T-helper 1 cell treated with Interleukin-12 subunit alpha and Interleukin-12 subunit beta and Interleukin-4 antibody, amounts not matched to agents 30 μg/mL and 1 μg/mL, for 36 hours (primary cell): ENCODE results near the gene SMIM9.
"Not testable (repeated sequence)": the region's sequence is repeated elsewhere in the genome, so short reads cannot be mapped to it uniquely, and the experiment has no call there.

Experiments
- H3K27ac Mint-ChIP-seq: one replicate; pipeline ENCODE4 v1.8.0; 2021; ENCODE audit warnings: mild to moderate bottlenecking, mixed read lengths
- H3K27me3 Mint-ChIP-seq: one replicate; pipeline ENCODE4 v1.8.0; 2021; ENCODE audit warnings: low read depth, mixed read lengths
- H3K36me3 Mint-ChIP-seq: one replicate; pipeline ENCODE4 v1.8.0; 2021; ENCODE audit warnings: low read depth, mixed read lengths
- H3K4me1 Mint-ChIP-seq: one replicate; pipeline ENCODE4 v1.8.0; 2021; ENCODE audit warnings: low read depth, mixed read lengths
- H3K4me3 Mint-ChIP-seq: one replicate; pipeline ENCODE4 v1.8.0; 2021; ENCODE audit warnings: mild to moderate bottlenecking, moderate library complexity, mixed read lengths
- H3K9me3 Mint-ChIP-seq: one replicate; pipeline ENCODE4 v1.8.0; 2021; ENCODE audit warnings: mixed read lengths

The SMIM9 gene

DNA sequence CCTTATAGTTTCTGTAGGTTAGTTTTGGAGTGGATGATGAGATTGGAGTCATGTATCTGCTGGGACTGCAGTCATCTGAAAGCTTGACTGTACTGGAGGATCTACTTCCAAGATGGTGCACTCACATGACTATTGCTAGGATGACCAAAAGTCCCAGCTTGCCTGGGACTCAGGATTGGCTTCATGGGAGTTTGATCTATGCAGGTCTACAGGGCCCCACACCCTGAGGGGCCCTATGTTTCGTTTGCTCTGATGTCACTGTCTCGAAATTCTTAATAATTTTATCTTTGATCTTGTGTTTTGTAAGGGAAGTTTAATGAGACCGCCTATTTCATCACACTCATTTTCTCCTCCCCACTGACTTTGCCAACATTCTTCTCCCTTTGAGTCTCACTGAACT lies at the start of gene SMIM9:
Gene SMIM9, minus strand, starts transcription at position 101 of the 400 bp plus-strand sequence. CDS start 3,806 bp downstream, outside the sequence.
- Mint-ChIP-seq H3K4me3 (no peak within 1 kb of the TSS), H3K9me3 (no peaks in the 10 kb centered on the region), H3K36me3 (no peaks in the 10 kb centered on the region), H3K27ac (no peak within 1 kb of the TSS), H3K27me3 (no peaks in the 10 kb centered on the region), H3K4me1 (peaks cover 13% of the 10 kb centered on the region)

GRCh38 chrX:154884069-154884468 lies 49.6 kb upstream of the SMIM9 start:
- not testable (repeated sequence) for H3K9me3 Mint-ChIP-seq, H3K4me3 Mint-ChIP-seq, H3K36me3 Mint-ChIP-seq, H3K27me3 Mint-ChIP-seq, H3K4me1 Mint-ChIP-seq, H3K27ac Mint-ChIP-seq

GRCh38 chrX:154873329-154873728 lies 38.9 kb upstream of the SMIM9 start:
- Mint-ChIP-seq H3K27me3 (peaks cover 3% of the 10 kb centered on the region), H3K36me3 (no peaks in the 10 kb centered on the region), H3K4me1 (no peaks in the 10 kb centered on the region), H3K27ac (no peak overlapping the region), H3K4me3 (no peak overlapping the region), H3K9me3 (peaks cover 17% of the 10 kb centered on the region)

GRCh38 chrX:154868522-154868921 lies 34.1 kb upstream of the SMIM9 start:
- H3K9me3 Mint-ChIP-seq, result peaks cover 43% of the 10 kb centered on the region
- not testable (repeated sequence) for H3K27ac Mint-ChIP-seq, H3K4me1 Mint-ChIP-seq, H3K27me3 Mint-ChIP-seq, H3K36me3 Mint-ChIP-seq, H3K4me3 Mint-ChIP-seq

DNA sequence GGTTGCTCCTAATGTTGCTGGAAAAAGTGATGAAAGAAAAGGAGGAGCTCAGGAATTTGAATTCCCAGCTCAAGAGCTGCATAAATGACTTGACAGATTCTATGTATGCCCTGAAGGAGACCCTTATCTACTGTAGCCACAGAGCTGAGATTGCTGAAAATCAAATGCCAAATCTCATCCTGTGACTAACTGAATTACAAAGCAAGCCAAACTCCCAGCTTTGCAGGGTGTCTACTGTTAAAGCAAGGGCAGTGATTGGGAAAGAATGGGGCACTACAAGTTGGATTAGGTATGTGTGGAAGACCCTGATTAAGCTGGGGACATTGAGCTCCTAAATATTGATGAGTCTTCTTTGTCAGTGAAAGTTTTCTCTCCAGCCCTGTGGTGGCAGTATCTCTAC lies 20.8 kb upstream of the SMIM9 start:
- Mint-ChIP-seq H3K27ac (no peak overlapping the region), H3K9me3 (no peaks in the 10 kb centered on the region), H3K4me1 (no peaks in the 10 kb centered on the region)

DNA sequence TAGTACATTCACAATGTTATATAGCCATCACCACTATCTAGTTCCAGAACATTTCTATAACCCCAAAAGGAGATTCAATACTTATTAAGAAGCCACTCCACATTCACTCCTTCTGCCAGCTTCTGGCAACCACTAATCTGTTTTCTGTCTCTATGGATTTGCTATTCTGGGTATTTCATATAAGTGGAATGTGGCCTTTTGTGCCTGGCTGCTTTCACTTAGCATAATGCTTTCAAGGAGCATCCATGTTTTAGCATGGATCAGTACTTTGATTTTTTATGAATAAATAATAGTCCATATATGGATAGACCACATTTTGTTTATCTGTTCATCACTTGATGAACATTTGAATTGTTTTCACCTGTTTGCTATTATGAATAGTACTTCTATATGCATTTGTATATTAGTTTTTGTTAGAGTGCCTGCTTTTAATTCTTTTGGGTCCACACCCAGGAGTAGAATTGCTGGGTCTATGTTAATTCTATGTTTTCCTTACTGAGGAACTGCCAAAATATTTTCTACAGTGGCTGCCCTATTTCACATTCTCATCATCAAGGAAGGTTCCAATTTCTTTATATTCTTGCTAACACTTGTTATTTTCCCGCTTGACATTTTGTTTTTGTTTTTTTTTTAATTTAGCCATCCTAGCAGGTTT lies 16.6 kb upstream of the SMIM9 start:
- Mint-ChIP-seq H3K36me3 (peaks cover 5% of the 10 kb centered on the region), H3K9me3 (no peaks in the 10 kb centered on the region), H3K4me1 (no peaks in the 10 kb centered on the region), H3K4me3 (no peak overlapping the region), H3K27ac (no peak overlapping the region), H3K27me3 (peaks cover under 1% of the 10 kb centered on the region)

More for the DNA sequence above, 20.8 kb upstream of the SMIM9 start:
- Mint-ChIP-seq H3K36me3 (peaks cover 20% of the 10 kb centered on the region), H3K4me3 (no peak overlapping the region), H3K27me3 (no peaks in the 10 kb centered on the region)

GRCh38 chrX:154840856-154841255 lies 6.4 kb upstream of the SMIM9 start:
- H3K27ac Mint-ChIP-seq, result no peak overlapping the region
- peaks cover 4% of the 10 kb centered on the region for H3K27me3 Mint-ChIP-seq
- H3K4me1 Mint-ChIP-seq, result peaks cover 7% of the 10 kb centered on the region
- H3K9me3 Mint-ChIP-seq, result no peaks in the 10 kb centered on the region
- H3K4me3 Mint-ChIP-seq, result no peak overlapping the region
- no peaks in the 10 kb centered on the region for H3K36me3 Mint-ChIP-seq

DNA sequence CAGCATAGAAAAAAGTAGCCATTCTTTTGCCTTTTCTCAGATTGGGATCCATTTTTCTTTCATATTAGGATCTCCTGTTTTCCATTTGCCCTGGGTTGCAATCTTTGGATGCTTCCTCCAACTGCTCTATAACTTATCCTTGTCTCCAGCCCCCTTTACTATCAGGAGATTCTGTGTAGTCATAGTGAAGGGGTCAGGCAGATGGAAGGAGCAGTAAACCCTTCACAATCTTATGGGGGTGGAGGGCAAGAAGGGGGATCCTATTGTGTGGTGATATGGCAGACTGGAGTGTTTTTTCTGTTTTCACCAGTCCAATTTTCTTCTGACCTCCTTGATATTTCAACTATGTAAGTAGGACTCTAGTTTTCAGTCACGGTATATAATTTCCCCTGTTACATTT lies 1.7 kb upstream of the SMIM9 start:
- Mint-ChIP-seq H3K36me3 (no peaks in the 10 kb centered on the region), H3K9me3 (no peaks in the 10 kb centered on the region), H3K27me3 (no peaks in the 10 kb centered on the region), H3K4me1 (peaks cover 7% of the 10 kb centered on the region), H3K27ac (no peak overlapping the region), H3K4me3 (no peak overlapping the region)

GRCh38 chrX:154833746-154834274 lies 652 bp downstream of the SMIM9 start:
- no peaks in the 10 kb centered on the region for H3K9me3 Mint-ChIP-seq
- H3K27ac Mint-ChIP-seq, result no peak overlapping the region
- peaks cover 18% of the 10 kb centered on the region for H3K4me1 Mint-ChIP-seq
- H3K4me3 Mint-ChIP-seq, result no peak overlapping the region
- H3K27me3 Mint-ChIP-seq, result no peaks in the 10 kb centered on the region
- no peaks in the 10 kb centered on the region for H3K36me3 Mint-ChIP-seq

DNA sequence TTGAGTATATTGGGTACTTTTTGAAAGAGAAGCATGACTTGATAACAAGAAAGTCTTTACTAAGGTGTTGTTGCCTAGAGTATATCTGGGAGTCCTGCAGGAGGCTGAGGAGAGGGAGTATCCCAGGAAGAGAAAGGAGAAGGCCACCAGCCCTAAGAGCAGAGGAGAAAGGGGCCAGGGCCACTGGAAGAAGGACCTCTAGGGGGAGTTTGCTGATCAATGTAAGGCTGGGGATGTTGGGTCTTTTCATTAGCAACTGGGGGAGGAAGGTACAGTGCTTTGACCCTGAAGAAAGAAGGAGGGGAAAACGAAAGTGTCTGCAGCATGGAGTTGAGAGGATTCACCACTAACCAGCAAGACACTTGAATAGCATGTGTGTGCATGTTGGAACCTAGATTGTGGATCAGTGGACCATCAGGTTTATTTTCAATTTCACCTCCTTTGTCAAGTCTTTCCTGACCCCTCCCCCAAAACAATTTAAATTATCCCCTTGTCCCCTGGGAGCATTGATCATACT lies 4.5 kb downstream of the SMIM9 start:
- Mint-ChIP-seq H3K36me3 (no peaks in the 10 kb centered on the region), H3K9me3 (no peaks in the 10 kb centered on the region), H3K4me3 (no peak overlapping the region), H3K27me3 (no peaks in the 10 kb centered on the region), H3K4me1 (peaks cover 27% of the 10 kb centered on the region), H3K27ac (peak overlapping the region; percentile 26)

- no peaks in the 10 kb centered on the region for H3K36me3 Mint-ChIP-seq
- no peak overlapping the region for H3K27ac Mint-ChIP-seq
- H3K4me1 Mint-ChIP-seq, result peaks cover 27% of the 10 kb centered on the region
- no peaks in the 10 kb centered on the region for H3K27me3 Mint-ChIP-seq
- no peak overlapping the region for H3K4me3 Mint-ChIP-seq
- H3K9me3 Mint-ChIP-seq, result no peaks in the 10 kb centered on the region
Measured at GRCh38 chrX:154829134-154829533, 5.3 kb downstream of the SMIM9 start.

DNA sequence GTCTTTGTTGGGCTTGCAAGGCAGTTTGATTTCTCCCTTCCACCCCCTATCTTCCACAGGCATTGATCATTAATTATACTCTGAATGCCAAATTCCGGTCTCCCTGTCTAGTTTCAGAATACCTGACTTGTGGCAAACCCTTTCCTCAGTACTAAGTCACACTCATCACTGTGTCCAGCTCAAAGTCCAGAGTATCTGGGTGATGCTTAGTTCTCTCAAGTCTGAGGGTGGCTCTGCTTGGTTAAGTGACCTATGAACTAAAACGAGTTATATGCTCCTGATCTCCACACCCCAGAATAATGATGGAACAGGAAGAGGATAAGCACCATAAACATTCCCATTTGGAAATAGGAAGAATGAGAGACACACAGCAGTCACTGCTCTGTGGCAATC lies 6.5 kb downstream of the SMIM9 start:
- peak overlapping the region; percentile 81 for H3K27ac Mint-ChIP-seq
- no peak overlapping the region for H3K4me3 Mint-ChIP-seq
- peaks cover 27% of the 10 kb centered on the region for H3K4me1 Mint-ChIP-seq
- H3K9me3 Mint-ChIP-seq, result no peaks in the 10 kb centered on the region
- H3K36me3 Mint-ChIP-seq, result no peaks in the 10 kb centered on the region
- H3K27me3 Mint-ChIP-seq, result no peaks in the 10 kb centered on the region

DNA sequence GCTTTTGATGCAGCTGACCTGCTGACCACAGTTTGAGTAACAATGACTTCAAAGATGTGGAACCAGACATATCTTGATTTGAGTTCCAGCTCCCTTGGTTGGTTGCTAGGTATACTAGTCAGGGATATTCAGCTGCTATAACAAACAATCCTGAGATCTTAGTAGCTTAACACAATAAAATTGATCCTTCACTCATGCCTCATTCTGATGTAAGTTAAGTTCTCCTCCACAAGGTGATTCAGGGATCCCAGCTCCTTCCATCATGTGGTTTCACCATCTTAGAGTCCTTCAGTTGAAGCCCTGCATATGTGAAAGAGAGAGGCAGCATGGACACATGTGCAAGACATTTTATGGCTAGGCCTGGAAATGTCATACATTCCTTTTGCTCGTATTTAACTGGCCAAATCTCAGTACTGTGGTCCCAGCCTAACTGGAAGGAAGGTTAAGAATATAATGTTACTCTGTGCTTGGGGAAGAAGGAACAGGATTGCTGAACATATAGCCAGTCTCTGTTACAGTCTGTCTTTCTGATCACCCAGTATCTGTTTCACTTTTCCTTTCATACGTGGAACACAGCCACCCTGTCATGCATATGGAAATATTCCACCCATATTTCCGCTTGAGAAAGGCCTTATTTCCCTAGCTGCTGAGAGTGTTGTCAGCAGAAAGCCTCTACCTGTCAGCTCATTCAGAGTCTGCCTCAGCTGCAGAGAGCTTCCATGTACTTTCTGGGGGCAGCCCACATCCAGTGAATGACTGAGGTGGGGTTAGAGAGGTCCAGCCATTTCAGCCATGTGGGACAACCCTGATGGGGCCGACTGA lies 7.1 kb downstream of the SMIM9 start:
- H3K36me3 Mint-ChIP-seq, result no peaks in the 10 kb centered on the region
- H3K9me3 Mint-ChIP-seq, result no peaks in the 10 kb centered on the region
- no peak overlapping the region for H3K4me3 Mint-ChIP-seq
- no peaks in the 10 kb centered on the region for H3K27me3 Mint-ChIP-seq
- peaks cover 27% of the 10 kb centered on the region for H3K4me1 Mint-ChIP-seq
- peak overlapping the region; percentile 81 for H3K27ac Mint-ChIP-seq

DNA sequence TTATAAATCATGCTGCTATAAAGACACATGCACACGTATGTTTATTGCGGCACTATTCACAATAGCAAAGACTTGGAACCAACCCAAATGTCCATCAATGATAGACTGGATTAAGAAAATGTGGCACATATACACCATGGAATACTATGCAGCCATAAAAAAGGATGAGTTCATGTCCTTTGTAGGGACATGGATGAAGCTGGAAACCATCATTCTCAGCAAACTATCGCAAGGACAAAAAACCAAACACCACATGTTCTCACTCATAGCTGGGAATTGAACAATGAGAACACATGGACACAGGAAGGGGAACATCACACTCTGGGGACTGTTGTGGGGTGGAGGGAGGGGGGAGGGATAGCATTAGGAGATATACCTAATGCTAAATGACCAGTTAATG lies 8.9 kb downstream of the SMIM9 start:
- not testable (repeated sequence) for H3K9me3 Mint-ChIP-seq, H3K27me3 Mint-ChIP-seq, H3K27ac Mint-ChIP-seq, H3K36me3 Mint-ChIP-seq, H3K4me3 Mint-ChIP-seq
- peaks cover 25% of the 10 kb centered on the region for H3K4me1 Mint-ChIP-seq

- Mint-ChIP-seq H3K4me1 (peaks cover 22% of the 10 kb centered on the region), H3K36me3 (no peaks in the 10 kb centered on the region)
Measured at GRCh38 chrX:154824638-154825037, 9.8 kb downstream of the SMIM9 start.

More at GRCh38 chrX:154824638-154825037, 9.8 kb downstream of the SMIM9 start:
- Mint-ChIP-seq H3K27me3 (no peaks in the 10 kb centered on the region), H3K4me3 (no peak overlapping the region), H3K9me3 (no peaks in the 10 kb centered on the region), H3K27ac (no peak overlapping the region)
